Suprapubic skin (tissue), 2 donors: Measurements from ENCODE around the gene CPHXL2.

Source experiments
- EP300 ChIP-seq: sonication (generic); formaldehyde crosslinking; IDR thresholded peaks from one replicate; pipeline ENCODE4 v1.6.1; 2017; ENCODE audit warnings: antibody characterized with exemption
- POLR2A ChIP-seq, 2 donors: fragments of 450-650 bp; IDR thresholded peaks; one replicate each; pipeline ENCODE4 v1.6.1; 2017; ENCODE audit warnings: antibody characterized with exemption in 2 of 2, mild to moderate bottlenecking in 2 of 2, moderate library complexity in 2 of 2

DNA sequence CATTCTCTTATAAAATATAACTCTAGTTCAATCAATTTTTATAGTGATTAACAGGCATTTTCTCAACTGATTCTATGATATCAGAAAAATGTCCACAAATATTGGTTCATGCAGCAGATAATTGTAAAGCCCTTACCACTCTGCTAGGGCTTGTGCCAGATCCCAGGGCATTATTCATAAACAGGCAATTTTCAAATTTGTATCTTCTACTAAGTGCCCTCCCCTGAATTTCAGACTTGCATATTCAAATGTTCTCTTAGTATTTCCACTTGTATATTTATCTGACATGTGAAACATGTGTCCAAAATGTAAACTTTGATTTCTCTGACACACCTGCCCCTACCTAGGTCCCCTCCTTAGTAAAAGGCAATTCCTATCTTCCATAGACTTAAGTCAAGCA lies 9.3 kb downstream of the CPHXL2 start:
- no peak for TF ChIP-seq EP300
- TF ChIP-seq POLR2A (IDR thresholded peaks at IDR 0.05) = no peak
